Fibroblast of gingiva (primary cell): ENCODE data around the gene NEDD4L.
A peak's percentile ranks its signal among the peaks of the same experiment; 100 is the strongest.
"Not testable (repeated sequence)": the region's sequence is repeated elsewhere in the genome, so short reads cannot be mapped to it uniquely, and the experiment has no call there.

Experiments used
- DNase-seq: peaks from one replicate; pipeline ENCODE4 v3.0.0-alpha.2; 2011; ENCODE audit warnings: low read depth

The NEDD4L gene

GRCh38 chr18:58378411-58379379, 334.7 kb downstream of the NEDD4L start:
- DNase-seq: no peak

- DNase-seq: no peak
Observed at GRCh38 chr18:58379443-58379842, 335.4 kb downstream of the NEDD4L start.

- not testable (repeated sequence) for DNase-seq
Observed at GRCh38 chr18:58380113-58380512, 336.1 kb downstream of the NEDD4L start.

- no peak for DNase-seq
Observed at GRCh38 chr18:58381676-58382411, 337.8 kb downstream of the NEDD4L start.

GRCh38 chr18:58382446-58382845, 338.4 kb downstream of the NEDD4L start:
- no peak for DNase-seq

- no peak for DNase-seq
Observed at GRCh38 chr18:58385472-58385871, 341.4 kb downstream of the NEDD4L start.

GRCh38 chr18:58386780-58387179, 342.8 kb downstream of the NEDD4L start:
- no peak for DNase-seq

- DNase-seq: no peak
Observed at GRCh38 chr18:58387716-58388115, 343.7 kb downstream of the NEDD4L start.

GRCh38 chr18:58388736-58389135, 344.7 kb downstream of the NEDD4L start:
- DNase-seq: no peak

- no peak for DNase-seq
Observed at GRCh38 chr18:58389745-58390144, 345.7 kb downstream of the NEDD4L start.

GRCh38 chr18:58390399-58390798, 346.4 kb downstream of the NEDD4L start:
- no peak for DNase-seq

- peak; percentile 39 for DNase-seq
Observed at GRCh38 chr18:58391231-58391825, 347.3 kb downstream of the NEDD4L start.

GRCh38 chr18:58391932-58392323, 347.9 kb downstream of the NEDD4L start:
- no peak for DNase-seq

GRCh38 chr18:58392324-58393000, 348.4 kb downstream of the NEDD4L start:
- DNase-seq: no peak

GRCh38 chr18:58393295-58393694, 349.3 kb downstream of the NEDD4L start:
- DNase-seq: no peak

GRCh38 chr18:58394046-58394445, 350.0 kb downstream of the NEDD4L start:
- DNase-seq: no peak

GRCh38 chr18:58394602-58395425, 350.8 kb downstream of the NEDD4L start:
- DNase-seq: peak; percentile 16

- no peak for DNase-seq
Observed at GRCh38 chr18:58396144-58396543, 352.1 kb downstream of the NEDD4L start.

- no peak for DNase-seq
Observed at GRCh38 chr18:58396966-58397365, 352.9 kb downstream of the NEDD4L start.

GRCh38 chr18:58397385-58398132, 353.5 kb downstream of the NEDD4L start:
- DNase-seq: no peak
